ENCODE data around the gene SOX6.

DNA sequence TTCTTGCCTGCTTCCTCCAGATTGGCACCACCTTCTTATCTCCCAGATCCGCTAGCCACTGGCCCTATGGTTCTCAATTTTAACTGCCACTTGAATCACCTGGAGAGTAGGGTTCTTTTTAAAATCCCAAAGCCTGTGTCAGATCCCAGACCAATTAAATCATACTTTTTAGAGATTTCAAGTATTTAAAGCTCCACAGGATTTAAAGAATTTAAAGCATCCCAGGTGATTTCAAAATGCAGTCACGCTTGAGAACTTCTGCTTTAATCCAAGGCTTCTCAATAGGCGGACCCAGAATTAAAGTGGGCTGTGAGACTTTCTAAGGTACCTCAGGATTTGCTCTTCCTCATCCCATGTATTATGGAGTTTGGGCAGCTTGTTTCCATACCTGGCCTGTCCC lies 400.0 kb downstream of the SOX6 start:
- TF ChIP-seq, protein P1, sequence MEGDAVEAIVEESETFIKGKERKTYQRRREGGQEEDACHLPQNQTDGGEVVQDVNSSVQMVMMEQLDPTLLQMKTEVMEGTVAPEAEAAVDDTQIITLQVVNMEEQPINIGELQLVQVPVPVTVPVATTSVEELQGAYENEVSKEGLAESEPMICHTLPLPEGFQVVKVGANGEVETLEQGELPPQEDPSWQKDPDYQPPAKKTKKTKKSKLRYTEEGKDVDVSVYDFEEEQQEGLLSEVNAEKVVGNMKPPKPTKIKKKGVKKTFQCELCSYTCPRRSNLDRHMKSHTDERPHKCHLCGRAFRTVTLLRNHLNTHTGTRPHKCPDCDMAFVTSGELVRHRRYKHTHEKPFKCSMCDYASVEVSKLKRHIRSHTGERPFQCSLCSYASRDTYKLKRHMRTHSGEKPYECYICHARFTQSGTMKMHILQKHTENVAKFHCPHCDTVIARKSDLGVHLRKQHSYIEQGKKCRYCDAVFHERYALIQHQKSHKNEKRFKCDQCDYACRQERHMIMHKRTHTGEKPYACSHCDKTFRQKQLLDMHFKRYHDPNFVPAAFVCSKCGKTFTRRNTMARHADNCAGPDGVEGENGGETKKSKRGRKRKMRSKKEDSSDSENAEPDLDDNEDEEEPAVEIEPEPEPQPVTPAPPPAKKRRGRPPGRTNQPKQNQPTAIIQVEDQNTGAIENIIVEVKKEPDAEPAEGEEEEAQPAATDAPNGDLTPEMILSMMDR (IDR thresholded peaks at IDR 0.05; ENCODE audit: low read depth, low read length, poor library complexity, severe bottlenecking) = no peak
- no peak for TF ChIP-seq EZH2phosphoT487 (IDR thresholded peaks at IDR 0.05; ENCODE audit: borderline replicate concordance, low read length)
